CD4-positive, CD25-positive, alpha-beta regulatory T cell (primary cell): ENCODE results near the gene VWA2. TPM values are rescaled to one million over a fixed set of nuclear protein-coding genes. Genes with fewer than 3 reads are reported as not detected.

ENCODE experiments used
- ATAC-seq, 2 donors: fragments of 150-1000 bp; cut with Tn5 transposase; one replicate each; pipeline ENCODE4 v1.10.0; 2021; ENCODE audit warnings: low read depth in 2 of 2, moderate number of reproducible peaks in 2 of 2, moderate library complexity in 1 of 2
- DNase-seq, 3 donors: peaks; one replicate each; pipeline versions ENCODE4 v3.0.0 to v3.0.0-alpha.2; 2012 to 2022; ENCODE audit warnings: mixed read lengths in 1 of 3
- H3K27ac ChIP-seq: one replicate; pipeline ENCODE4 v1.7.0; 2013; ENCODE audit warnings: mild to moderate bottlenecking, low read length; ENCODE audit not compliant: insufficient read depth, poor library complexity, severe bottlenecking
- H3K27me3 ChIP-seq: one replicate; pipeline ENCODE4 v1.7.0; 2013; ENCODE audit warnings: low read length; ENCODE audit not compliant: control insufficient read depth, insufficient read depth
- H3K36me3 ChIP-seq: one replicate; pipeline ENCODE4 v1.7.0; 2013; ENCODE audit warnings: mild to moderate bottlenecking, low read length, moderate library complexity; ENCODE audit not compliant: control insufficient read depth, insufficient read depth
- H3K4me1 ChIP-seq: 2 replicates; pipeline ENCODE4 v1.7.0; 2013; ENCODE audit warnings: mild to moderate bottlenecking, low read length; ENCODE audit not compliant: insufficient read depth, control insufficient read depth, poor library complexity, severe bottlenecking
- H3K4me3 ChIP-seq: one replicate; pipeline ENCODE4 v1.7.0; 2013; ENCODE audit warnings: low read depth, mild to moderate bottlenecking, low read length, moderate library complexity
- H3K9me3 ChIP-seq, 2 experiments: 1 replicate in 1 of 2; 2 replicates in 1 of 2; pipeline ENCODE4 v1.7.0; 2013; ENCODE audit warnings: low read length in 2 of 2, mild to moderate bottlenecking in 1 of 2, moderate library complexity in 1 of 2; ENCODE audit not compliant: control insufficient read depth in 2 of 2
- H3K27ac Mint-ChIP-seq, 3 donors: one replicate each; pipeline ENCODE4 v1.8.0; 2020 to 2022; ENCODE audit warnings: mild to moderate bottlenecking in 3 of 3, mixed read lengths in 3 of 3, moderate library complexity in 2 of 3
- H3K27me3 Mint-ChIP-seq: one replicate; pipeline ENCODE4 v1.8.0; 2022; ENCODE audit warnings: mild to moderate bottlenecking, mixed read lengths
- H3K36me3 Mint-ChIP-seq: one replicate; pipeline ENCODE4 v1.8.0; 2020; ENCODE audit warnings: mixed read lengths
- H3K4me1 Mint-ChIP-seq, 4 donors: one replicate each; pipeline ENCODE4 v1.8.0; 2020 to 2022; ENCODE audit warnings: mixed read lengths in 4 of 4, mild to moderate bottlenecking in 1 of 4
- H3K4me3 Mint-ChIP-seq, 4 donors: one replicate each; pipeline ENCODE4 v1.8.0; 2020 to 2022; ENCODE audit warnings: mild to moderate bottlenecking in 4 of 4, mixed read lengths in 4 of 4, moderate library complexity in 3 of 4
- H3K9me3 Mint-ChIP-seq, 7 donors: one replicate each; pipeline ENCODE4 v1.8.0; 2020 to 2022; ENCODE audit warnings: mixed read lengths in 7 of 7, mild to moderate bottlenecking in 3 of 7, moderate library complexity in 2 of 7
- polyA plus RNA-seq, 4 donors: library from polyadenylated mRNA; unstranded; fragments of 300-500 nt; fragmentation: Illumina TruSeq; gene quantifications; one replicate each; pipeline ENCODE4 v1.2.3, GENCODE V29; 2021
- total RNA-seq: library from RNA; stranded (reverse); gene quantifications from one replicate; pipeline ENCODE4 v1.2.3, GENCODE V29; 2022

VWA2 gene
- total and polyA plus RNA-seq, 5 donors from 2014 or later: 0.12 TPM; not detected in 4

DNA sequence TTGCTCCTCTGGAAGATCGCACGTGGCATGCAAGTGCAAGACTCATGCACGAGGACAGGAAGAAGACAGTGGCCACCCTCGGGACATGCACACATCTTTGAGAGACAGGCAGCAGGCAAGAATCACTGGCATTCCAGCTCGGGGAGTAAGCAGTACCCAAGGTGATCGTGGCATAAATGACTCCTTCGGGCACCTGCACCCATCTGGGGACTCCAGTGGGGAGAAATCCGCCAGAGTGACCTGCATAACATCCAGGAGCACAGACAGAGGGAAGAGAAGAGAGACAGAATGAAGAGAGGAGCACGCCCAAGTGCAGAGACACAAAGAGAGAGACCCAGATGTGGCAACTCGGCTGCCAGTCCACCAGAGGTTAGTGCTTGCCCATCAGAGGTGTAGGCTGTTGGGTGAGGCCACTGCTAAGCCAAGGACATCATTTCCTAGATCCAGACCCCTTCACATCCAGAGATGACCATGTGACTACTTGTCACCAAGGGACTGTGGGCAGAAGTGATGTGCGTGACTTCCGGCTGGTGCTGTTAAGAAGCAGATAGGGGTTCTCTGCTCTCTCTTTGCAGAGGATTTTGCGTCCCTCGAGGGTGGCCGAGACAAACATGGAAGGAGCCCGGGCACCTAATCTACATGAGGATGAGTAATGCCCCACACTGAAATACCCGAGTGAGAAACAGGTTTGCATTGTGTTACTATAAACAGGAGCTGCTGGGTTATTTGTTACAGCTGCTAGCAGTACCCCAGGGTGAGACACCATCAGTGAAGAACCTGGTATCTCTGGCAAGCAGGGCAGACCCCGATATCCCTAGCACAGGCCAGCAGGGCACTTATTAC, 80.6 kb downstream of the VWA2 start:
- Histone ChIP-seq H3K27ac (no peak overlapping the region), H3K9me3 (no peaks in the 10 kb centered on the region), H3K36me3 (no peaks in the 10 kb centered on the region), H3K4me3 (no peak overlapping the region), H3K4me1 (no peaks in the 10 kb centered on the region), H3K27me3 (no peaks in the 10 kb centered on the region)
- Mint-ChIP-seq H3K4me1 (no peaks in the 10 kb centered on the region), H3K9me3 (no peaks in the 10 kb centered on the region), H3K27me3 (peaks cover 6% of the 10 kb centered on the region), H3K36me3 (no peaks in the 10 kb centered on the region), H3K27ac (no peak overlapping the region), H3K4me3 (no peak overlapping the region)
- no peak for ATAC-seq
- no peak for DNase-seq

DNA sequence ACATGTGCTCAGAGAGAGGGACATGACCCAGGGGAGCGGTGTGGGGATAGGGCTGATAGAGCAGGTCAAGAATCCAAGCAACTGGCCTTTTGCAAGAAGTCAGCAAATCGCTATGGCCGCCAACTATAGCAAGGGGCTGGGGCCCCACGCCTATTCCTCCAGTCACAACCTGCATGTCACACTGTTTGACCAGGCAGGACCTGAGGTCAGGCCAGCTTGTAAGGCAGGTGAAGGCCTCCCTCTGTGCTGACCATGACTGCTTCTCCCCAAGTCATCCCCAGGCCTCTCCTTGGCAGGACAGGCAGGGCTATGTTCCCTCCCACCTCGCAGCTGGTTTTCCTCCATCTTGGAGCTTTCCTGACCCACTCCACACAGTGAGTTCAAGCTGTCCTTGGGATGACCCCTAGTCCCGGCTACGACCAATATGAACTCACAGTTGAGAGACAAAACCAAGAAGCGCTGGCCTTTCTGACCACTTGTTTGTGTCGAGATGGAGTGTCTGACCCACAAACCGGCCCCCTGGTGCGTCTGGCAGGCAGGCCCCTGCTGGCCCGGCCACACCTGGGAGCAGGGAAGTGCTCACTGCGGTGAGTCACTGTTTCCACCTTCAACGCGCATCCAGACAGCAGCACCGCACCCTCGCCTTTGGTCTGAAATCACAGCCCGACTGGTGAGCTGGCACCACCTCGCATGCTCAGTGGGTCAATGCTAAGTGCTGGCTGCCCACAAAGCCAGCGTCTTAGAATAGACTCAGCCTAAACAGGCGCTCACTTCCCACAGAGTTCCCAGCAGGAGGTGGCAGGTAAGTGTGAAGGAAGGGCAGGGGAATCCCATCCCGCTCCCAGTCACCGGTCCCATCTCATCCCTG, 81.4 kb downstream of the VWA2 start:
- H3K36me3 ChIP-seq: no peaks in the 10 kb centered on the region
- no peaks in the 10 kb centered on the region for H3K27me3 ChIP-seq
- H3K4me3 Mint-ChIP-seq: no peak overlapping the region
- H3K9me3 ChIP-seq: no peaks in the 10 kb centered on the region
- no peak overlapping the region for H3K27ac Mint-ChIP-seq
- no peaks in the 10 kb centered on the region for H3K36me3 Mint-ChIP-seq
- no peaks in the 10 kb centered on the region for H3K4me1 Mint-ChIP-seq
- no peak for ATAC-seq
- H3K4me3 ChIP-seq: no peak overlapping the region
- no peaks in the 10 kb centered on the region for H3K4me1 ChIP-seq
- no peak for DNase-seq
- no peak overlapping the region for H3K27ac ChIP-seq
- no peaks in the 10 kb centered on the region for H3K9me3 Mint-ChIP-seq
- H3K27me3 Mint-ChIP-seq: peaks cover 6% of the 10 kb centered on the region

DNA sequence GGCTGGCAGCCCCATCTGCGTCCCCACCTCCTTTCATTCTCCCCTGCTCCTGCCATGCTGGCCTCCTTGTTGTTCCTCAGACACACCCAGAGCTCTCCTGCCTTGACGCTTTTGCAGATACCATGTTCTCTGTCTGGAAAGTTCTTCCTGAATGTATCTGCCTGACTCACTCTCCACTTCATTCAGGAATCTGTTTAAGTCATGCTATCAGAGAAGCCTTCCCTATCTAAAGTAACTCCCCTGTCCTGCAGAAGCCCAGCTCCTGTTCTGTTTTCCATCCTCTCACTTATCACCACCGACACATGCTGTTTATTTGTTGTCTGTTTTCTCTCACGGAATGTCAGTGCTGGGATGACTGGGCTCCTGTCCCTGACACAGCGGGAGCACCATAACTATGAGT, 83.3 kb downstream of the VWA2 start:
- Histone ChIP-seq H3K27ac (no peak overlapping the region), H3K4me3 (no peak overlapping the region), H3K27me3 (no peaks in the 10 kb centered on the region), H3K9me3 (no peaks in the 10 kb centered on the region), H3K36me3 (no peaks in the 10 kb centered on the region), H3K4me1 (no peaks in the 10 kb centered on the region)
- H3K27ac Mint-ChIP-seq: no peak overlapping the region
- H3K9me3 Mint-ChIP-seq: no peaks in the 10 kb centered on the region
- ATAC-seq (no peak), DNase-seq (no peak)
- H3K36me3 Mint-ChIP-seq: no peaks in the 10 kb centered on the region
- no peak overlapping the region for H3K4me3 Mint-ChIP-seq
- H3K27me3 Mint-ChIP-seq: peaks cover 6% of the 10 kb centered on the region
- no peaks in the 10 kb centered on the region for H3K4me1 Mint-ChIP-seq

DNA sequence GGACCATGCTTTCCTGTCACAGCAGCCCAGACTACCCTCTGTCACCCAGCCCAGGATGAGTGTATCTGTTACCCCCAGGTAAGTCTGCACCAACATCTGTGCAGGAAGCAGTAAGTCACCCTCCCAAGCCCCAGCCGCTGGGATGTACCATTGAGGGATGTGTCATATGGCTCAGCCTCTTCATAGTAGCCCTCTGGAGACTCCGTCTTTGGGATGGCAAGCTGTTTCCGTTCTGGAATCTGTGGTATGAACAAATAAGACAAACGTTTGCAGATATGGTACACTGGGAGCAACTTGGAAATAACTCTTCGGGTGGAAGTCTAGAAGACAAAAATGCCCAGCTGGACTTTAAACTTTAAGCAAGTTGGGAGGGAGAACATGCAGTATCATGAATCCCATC, 84.0 kb downstream of the VWA2 start:
- Mint-ChIP-seq H3K27me3 (peaks cover 6% of the 10 kb centered on the region), H3K4me3 (no peak overlapping the region), H3K36me3 (no peaks in the 10 kb centered on the region), H3K27ac (no peak overlapping the region), H3K4me1 (no peaks in the 10 kb centered on the region), H3K9me3 (no peaks in the 10 kb centered on the region)
- H3K9me3 ChIP-seq: no peaks in the 10 kb centered on the region
- no peak overlapping the region for H3K27ac ChIP-seq
- no peak overlapping the region for H3K4me3 ChIP-seq
- H3K4me1 ChIP-seq: no peaks in the 10 kb centered on the region
- H3K36me3 ChIP-seq: no peaks in the 10 kb centered on the region
- ATAC-seq: no peak
- H3K27me3 ChIP-seq: no peaks in the 10 kb centered on the region
- DNase-seq: no peak

DNA sequence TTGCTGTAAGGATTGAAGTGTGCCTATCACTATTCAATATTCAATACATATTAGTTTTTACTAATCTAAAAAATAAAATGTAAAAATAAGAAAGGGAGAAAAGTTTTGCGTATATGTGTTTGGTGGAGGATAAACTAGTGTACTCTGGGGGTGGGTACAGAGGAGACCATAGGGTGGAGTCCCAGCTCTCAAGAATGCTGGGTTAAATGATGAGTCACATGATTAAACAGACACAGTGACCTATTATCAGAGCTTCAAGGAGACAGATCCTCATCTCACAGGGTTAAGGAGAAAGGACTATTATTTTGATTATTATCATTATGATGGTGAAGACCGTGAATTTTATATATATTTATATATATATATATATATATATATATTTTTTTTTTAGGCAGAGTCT, 87.7 kb downstream of the VWA2 start:
- Mint-ChIP-seq H3K4me3 (no peak overlapping the region), H3K27ac (no peak overlapping the region), H3K27me3 (peaks cover 6% of the 10 kb centered on the region), H3K4me1 (no peaks in the 10 kb centered on the region), H3K36me3 (no peaks in the 10 kb centered on the region), H3K9me3 (no peaks in the 10 kb centered on the region)
- Histone ChIP-seq H3K4me1 (no peaks in the 10 kb centered on the region), H3K27me3 (no peaks in the 10 kb centered on the region), H3K27ac (no peak overlapping the region), H3K4me3 (no peak overlapping the region), H3K36me3 (no peaks in the 10 kb centered on the region), H3K9me3 (no peaks in the 10 kb centered on the region)
- DNase-seq (no peak), ATAC-seq (no peak)

DNA sequence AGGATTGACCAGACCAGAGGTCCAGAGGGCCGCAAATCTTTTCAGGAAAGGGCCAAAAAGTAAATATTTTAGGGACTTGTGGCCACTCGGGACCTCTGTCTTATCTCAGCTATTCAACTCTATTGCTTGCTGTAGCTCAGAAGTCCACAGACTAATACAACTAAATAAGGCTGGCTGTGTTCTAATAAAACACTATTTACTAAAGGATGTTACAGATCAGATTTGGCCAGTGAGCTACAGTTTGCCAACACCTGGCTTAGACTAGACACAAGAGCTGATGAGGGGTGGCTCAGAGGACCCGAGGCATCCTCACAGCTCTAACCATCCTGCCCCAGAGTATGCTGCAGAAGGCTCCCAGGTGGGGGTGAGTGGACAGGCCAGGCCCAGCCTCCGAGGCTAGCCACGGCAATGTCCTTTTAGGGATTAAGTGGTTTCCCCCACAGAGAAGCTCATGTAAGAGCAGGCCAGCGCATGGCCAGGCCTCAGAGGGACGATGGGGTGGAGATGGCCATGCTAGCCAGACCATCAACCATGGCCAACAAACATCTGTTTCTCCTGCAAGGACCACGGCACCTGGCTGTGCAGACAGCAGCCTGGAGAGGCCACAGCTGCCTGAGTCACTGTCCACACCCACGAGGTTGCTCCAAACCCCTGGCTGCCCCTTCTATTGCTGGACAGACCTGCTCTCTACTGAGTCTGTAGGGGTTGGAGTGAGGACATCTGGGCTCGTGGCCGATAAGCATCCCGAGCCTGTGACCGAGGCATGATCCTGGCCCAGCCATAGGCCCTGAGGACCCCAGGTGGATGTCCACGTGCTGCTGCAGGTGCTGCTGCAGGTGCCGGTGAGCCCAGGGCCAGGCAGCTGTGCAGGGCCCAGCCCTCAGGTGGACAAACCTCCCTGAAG, 88.7 kb downstream of the VWA2 start:
- no peaks in the 10 kb centered on the region for H3K4me1 Mint-ChIP-seq
- no peaks in the 10 kb centered on the region for H3K36me3 Mint-ChIP-seq
- Histone ChIP-seq H3K36me3 (no peaks in the 10 kb centered on the region), H3K4me1 (no peaks in the 10 kb centered on the region), H3K9me3 (no peaks in the 10 kb centered on the region), H3K4me3 (no peak overlapping the region), H3K27ac (no peak overlapping the region), H3K27me3 (no peaks in the 10 kb centered on the region)
- H3K27me3 Mint-ChIP-seq: peaks cover 2% of the 10 kb centered on the region
- no peak overlapping the region for H3K4me3 Mint-ChIP-seq
- no peak overlapping the region for H3K27ac Mint-ChIP-seq
- H3K9me3 Mint-ChIP-seq: no peaks in the 10 kb centered on the region
- ATAC-seq (no peak), DNase-seq (no peak)

DNA sequence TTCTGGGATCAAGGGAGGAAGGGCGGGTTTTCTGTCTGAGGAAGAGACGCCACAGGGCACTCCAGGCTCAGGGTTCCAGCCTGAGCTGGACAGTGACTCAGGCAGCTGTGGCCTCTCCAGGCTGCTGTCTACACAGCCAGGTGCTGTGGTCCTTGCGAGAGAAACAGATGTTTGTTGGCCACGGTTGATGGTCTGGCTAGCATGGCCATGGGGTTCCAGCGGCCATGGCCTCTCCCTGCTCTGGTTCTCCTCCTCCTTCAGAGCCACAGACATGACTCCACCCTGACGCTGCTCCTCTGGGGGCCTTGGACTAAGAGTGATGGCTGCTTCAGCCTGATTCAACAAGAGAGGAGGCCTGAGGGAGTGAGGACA, 89.4 kb downstream of the VWA2 start:
- Histone ChIP-seq H3K4me1 (no peaks in the 10 kb centered on the region), H3K27me3 (no peaks in the 10 kb centered on the region), H3K36me3 (no peaks in the 10 kb centered on the region), H3K9me3 (no peaks in the 10 kb centered on the region), H3K27ac (no peak overlapping the region), H3K4me3 (no peak overlapping the region)
- H3K27ac Mint-ChIP-seq: no peak overlapping the region
- no peaks in the 10 kb centered on the region for H3K4me1 Mint-ChIP-seq
- no peaks in the 10 kb centered on the region for H3K36me3 Mint-ChIP-seq
- no peaks in the 10 kb centered on the region for H3K27me3 Mint-ChIP-seq
- no peaks in the 10 kb centered on the region for H3K9me3 Mint-ChIP-seq
- ATAC-seq (no peak), DNase-seq (no peak)
- no peak overlapping the region for H3K4me3 Mint-ChIP-seq
